HG03066 (cell line): ENCODE data around the gene CARD8.

ENCODE experiments used
- ATAC-seq: cut with Tn5 transposase; IDR thresholded peaks from one replicate; pipeline ENCODE4 v1.9.1; 2021; ENCODE audit warnings: low read depth; ENCODE audit not compliant: unreplicated experiment

Gene CARD8

DNA sequence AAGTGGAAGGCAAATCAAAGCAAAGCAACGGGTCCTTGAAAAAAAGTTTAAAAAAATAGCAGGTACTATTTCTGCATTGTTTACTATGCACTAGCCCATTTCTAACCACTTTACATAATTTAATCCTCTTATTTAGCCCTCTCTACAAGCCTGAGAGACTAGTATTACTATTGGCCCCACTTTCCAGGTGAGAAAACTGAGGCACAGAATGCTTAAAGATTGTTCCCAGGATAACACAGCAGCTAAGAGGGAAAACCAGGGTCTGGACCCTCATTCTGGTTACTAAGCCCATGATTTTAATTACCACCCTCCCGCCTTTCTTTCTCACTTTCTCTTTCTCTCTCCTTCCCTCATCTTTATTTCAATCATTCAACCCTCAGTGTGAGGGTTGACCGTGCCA, 79.5 kb downstream of the CARD8 start:
- no peak for ATAC-seq

DNA sequence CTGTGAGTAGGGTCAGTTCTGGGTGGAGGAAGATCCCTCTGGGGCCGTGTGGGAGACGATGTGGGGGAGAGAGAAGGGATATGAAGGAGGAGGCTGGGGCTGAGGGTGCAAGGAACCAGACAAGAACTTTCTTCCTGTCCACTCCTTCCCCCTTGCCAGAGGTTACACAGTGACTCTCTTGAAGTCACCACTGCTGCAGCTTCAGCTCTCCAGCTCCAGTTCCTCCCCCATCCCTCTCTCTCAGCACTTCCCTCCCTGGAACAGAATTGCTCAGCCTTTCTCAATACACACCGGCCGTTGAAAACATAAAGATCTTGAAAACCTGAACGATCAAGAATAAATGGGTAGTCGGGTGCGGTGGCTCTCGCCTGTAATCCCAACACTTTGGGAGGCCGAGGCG, 80.1 kb downstream of the CARD8 start:
- no peak for ATAC-seq

DNA sequence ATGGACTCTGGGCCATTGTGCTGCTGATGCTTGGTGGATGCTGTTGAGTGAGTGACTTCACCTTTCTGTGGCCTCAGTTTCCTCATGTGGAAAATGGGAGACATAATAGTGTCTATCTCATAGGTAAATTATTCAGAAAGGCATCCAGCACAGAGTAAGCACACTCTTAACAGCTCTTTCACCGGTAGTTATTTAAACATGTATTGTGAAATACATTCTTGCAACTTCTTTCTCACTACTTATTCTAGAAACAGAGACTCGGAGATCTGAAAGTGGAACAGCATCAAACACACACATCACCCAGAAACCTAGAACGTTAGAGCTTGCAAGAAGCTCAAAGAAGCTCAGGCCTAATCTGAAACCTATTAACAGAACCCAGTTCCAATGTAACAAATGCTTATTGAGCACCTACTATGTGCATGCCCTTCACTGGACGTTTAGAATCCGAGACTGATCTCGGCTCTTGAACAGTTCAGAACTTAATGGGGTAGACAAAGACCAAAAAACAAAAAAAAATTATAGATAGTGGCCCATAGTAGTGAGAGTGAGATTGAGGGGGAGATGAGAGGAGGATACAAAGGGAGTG, 81.2 kb downstream of the CARD8 start:
- ATAC-seq = no peak

DNA sequence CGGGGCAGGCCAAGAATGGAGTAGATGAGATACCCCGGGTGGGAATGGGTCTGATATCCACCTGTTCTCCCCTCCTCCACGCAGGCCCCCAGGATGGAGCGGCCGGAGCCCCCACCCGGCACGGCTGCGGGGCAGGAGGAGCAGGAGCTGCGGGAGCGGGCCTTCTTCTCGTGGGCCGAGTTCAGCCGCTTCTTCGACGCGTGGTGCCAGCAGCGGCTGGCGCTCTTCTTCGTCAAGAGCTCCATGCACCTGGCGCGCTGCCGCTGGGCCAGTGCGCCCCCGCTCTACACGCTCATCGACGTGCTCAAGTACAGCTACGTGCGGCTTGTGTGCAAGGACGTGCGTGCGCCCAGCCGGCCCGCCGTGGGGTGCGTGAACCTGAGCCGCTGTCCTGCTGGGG, 84.0 kb downstream of the CARD8 start:
- no peak for ATAC-seq

DNA sequence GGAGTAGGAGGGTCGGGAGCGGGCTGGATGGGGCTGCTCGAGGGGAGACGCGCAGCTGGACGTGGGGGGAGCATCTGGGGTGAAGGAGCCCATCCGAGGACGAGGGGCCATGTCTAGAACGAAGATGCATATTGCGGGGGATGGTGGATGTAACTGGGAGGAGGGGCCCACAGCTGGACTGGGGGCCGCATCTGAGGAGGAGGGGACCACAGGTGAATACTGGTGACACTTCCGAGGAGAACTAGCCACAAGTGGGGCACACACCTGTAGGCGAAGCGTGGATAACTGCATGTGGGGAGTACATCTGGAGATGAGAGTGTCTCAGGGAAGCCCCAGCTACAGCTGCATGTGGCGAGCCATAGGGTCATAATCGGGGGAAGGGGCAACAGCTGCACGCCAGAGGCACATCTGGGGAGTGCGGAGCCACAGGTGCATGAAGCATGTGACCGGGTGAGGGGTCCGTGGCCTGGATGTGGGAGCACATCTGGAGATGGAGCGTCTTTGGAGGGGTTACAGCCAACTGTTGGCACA, 84.8 kb downstream of the CARD8 start:
- no peak for ATAC-seq

DNA sequence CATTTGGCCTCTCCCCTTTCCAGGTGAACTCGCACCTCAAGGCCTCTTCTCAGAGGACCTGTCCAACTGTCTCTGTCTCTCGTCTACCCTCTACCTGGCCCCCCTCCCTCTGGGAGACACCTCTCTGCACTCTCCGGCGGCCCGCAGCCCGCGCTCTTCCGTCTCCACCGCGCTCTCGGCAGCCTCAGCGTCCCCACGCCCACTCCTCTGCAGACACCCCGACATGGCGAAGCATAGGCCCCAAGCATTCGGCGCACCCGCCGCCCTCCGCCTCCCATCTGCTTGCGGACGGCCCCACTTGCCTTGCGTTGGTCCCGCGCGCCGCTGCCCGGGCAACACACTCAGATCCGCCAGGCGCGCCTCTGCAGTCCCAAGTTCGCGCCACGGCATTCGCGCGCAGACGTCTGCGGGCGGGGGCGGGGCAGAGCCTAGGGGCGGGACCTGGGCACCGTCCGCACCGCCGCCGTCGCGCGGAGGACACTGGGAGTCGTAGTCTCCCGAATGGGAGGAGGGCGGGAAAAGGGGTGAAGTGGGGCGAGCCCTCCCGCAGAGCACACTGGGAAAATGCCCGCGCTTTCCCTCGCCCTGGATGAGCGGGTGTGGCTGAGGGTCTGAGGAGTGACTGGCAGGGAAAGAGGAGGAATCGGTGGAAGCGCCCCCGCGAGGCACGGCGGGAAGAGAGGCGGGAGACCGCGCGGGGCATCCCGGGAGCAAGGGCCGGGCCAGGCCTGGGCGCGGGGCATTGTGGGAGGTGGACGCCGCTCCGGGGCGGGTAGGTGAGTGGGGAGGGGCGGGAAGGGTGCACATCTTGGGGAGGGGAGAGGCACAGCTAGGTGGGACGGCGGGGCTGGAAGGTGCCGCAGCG, 85.5 kb downstream of the CARD8 start, which contains the start of the genes LIG1 and ZSWIM9:
LIG1 (minus strand) TSS at position 406 of the 865 bp plus-strand sequence. CDS start 4,778 bp downstream, outside the sequence.
ZSWIM9 (plus strand) TSS at position 742 of the 865 bp plus-strand sequence. CDS start 1,123 bp downstream, outside the sequence.
- peak; percentile 73 for ATAC-seq

DNA sequence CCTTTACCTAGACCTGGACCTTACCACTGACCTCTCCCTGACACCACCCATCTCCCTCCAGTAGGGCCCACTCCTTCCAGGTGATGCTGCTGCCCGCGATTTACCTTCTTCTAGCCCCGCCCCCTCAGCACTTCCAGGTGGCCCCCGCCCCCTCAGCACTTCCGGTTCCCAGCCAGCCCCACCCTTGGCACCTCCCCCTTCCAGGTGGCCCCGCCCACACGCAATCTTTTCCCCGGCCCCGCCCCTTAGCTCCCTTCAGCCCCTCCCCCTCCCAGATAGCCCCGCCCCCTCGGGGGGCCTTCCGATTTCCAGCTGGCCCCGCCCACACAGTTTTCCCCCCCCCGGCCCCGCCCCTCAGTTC, 86.2 kb downstream of the CARD8 start:
- peak; percentile 20 for ATAC-seq

DNA sequence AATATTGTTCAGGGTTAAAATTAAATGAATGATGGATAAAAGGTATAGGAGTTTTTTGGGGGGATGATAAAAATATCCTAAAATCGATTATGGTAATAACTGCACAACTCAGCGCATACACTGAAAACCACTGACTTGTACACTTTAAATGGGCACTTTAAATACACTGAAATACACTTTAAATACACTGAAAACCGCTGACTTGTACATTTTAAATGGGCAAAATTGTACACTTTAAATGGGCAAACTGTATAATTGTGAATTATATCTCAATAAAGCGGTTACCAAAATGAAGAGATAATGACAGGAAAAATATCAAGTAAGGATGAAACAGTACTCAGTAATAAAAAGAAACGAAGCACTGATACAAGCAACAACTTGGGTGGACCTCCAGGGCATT, 87.0 kb downstream of the CARD8 start:
- no peak for ATAC-seq

DNA sequence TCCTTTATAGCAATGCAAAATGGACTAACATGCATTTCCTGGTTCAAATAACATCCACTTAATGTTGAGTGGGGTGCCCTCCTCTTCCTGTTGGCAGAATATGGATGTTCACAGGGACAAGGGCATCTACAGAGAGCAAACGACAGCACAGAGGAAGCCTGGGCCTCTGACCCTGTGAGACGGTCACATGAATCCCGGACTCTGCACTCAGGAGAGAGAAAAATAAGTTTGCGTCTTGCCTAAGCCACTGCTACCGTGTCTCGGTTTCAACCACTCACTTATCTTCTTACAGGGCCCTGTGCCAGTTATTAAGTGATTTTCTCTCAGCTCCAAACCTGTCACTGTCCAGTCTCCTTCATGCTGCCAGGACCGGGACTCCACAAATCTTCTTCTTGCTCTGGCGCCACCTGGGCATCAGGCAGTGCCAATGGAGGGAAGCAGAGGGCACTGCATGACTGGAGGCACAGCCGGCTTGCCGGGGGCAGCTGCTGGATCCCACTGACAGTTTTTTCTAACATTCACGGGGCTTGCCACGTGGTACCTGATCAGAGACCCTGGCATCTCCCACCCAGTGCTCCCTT, 97.4 kb downstream of the CARD8 start:
- ATAC-seq = no peak
